IMR-90 (cell line): ENCODE data around the gene ZBTB46.

Experiments used
- CTCF ChIP-seq: conservative IDR thresholded peaks from 2 replicates; pipeline ENCODE4 v1.5.1; 2012; ENCODE audit warnings: mild to moderate bottlenecking, low read depth, low read length, improper control_type of control experiment
- MXI1 ChIP-seq: IDR thresholded peaks from 2 replicates; pipeline ENCODE4 v1.6.1; 2012; ENCODE audit warnings: low read depth, mild to moderate bottlenecking, low read length, moderate library complexity, borderline replicate concordance
- RAD21 ChIP-seq: IDR thresholded peaks from 2 replicates; pipeline ENCODE4 v1.6.1; 2012; ENCODE audit warnings: low read length, improper control_type of control experiment
- RFX5 ChIP-seq: IDR thresholded peaks from 2 replicates; pipeline ENCODE4 v1.8.0; 2012; ENCODE audit warnings: low read depth, mild to moderate bottlenecking, low read length, moderate library complexity

GRCh38 chr20:63826753-63827152, 4.3 kb downstream of the ZBTB46 start:
- TF ChIP-seq CTCF (no peak), MXI1 (no peak), RAD21 (no peak), RFX5 (no peak)
